ENCODE data around the gene MEIS1.

The MEIS1 gene

DNA sequence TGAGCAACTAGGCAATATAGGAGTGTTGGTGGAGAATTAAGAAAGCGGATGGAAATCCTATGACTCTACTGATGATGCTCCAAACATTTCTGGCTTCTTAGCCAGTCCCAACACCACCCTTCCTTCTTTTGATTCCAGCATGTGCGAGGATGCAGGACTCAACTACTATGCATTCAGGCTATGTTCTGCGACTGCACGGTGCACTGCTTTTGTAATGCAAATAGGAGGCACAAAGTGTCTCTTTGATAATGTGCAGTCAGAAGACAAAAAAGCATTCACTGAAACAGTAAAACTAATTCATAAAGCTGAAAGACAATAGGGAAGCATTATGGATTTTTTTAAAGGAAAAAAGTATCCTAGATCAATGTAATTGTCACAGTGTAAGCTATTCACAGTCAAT, 106.7 kb downstream of the MEIS1 start:
- no peak for DNase-seq

DNA sequence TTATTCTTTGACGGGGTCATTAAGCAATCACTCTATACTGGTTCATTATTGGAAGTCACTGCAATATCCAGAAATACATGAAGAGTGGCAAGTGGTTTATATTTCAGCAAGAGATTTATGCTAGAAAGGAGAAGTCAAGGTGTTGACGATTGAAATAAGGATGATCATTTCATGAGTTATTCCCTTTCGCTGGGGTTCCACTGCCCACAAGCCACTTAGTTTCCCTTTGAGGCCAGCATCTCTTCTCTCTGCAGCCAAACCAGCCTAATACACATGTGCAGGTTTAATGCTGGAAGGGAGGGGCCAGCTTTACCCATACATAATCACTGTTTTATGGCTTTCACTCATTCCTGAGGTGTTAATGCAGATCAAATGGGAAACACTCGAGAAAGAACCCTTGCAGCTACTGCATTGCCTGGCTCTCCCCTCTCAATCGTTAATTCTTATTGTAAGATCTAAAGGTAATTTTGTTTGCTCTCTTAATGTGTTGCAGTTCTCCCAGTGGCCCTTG, 108.4 kb downstream of the MEIS1 start:
- no peak for DNase-seq

DNA sequence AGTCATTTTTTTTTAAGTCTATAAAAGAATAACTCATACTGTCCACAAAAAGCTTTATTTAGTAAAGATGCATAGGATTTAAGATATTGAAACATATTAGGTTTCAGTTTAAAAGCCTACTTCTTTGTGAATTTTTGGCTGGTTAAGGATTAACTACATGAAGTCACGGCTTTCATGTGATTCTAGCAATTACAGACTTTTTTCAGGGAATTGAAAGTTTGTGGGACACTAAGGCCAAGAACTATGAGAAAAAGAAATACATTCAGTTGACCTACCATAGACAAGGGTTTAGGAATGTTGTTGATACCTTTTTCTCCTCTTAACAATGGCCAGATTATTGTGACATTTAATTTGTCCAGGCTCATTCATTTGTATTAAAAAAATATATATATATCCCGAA, 109.3 kb downstream of the MEIS1 start:
- DNase-seq: no peak

DNA sequence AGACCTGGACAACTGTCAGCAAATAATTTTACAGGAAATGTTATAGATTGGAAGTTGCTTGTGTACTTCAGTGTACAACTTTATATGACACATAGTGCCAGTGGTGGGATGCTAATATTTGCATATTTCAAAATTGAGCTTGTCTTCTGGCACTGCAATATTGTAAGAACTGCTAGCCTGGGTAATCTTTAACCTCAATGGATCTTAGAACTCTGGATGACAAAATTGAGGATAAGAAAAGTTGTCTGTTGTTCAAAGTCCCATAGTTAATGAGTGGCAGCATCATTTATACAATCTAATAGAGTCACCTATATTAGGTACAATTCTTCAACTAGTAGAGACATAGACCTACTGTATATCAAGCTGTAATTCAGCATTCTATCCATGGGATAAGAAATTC, 110.3 kb downstream of the MEIS1 start:
- DNase-seq: no peak

DNA sequence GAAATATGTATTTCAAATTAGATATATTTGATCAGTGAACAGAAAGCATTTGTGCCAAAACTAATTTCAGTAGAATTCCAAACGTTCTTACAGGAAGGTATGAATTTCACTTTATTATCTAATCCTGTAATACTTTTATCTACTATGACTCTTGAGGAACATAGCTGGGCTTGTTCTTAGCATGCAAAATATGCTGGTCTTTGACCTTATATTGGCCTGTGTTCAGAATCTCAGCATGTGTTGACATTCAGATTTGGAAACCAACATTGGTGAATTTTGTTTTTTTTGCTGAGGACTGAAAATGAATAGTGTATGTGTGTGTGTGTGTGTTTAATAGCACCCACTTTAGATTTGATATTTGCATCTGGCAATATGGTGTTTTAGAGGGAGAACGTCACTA, 112.2 kb downstream of the MEIS1 start:
- no peak for DNase-seq

DNA sequence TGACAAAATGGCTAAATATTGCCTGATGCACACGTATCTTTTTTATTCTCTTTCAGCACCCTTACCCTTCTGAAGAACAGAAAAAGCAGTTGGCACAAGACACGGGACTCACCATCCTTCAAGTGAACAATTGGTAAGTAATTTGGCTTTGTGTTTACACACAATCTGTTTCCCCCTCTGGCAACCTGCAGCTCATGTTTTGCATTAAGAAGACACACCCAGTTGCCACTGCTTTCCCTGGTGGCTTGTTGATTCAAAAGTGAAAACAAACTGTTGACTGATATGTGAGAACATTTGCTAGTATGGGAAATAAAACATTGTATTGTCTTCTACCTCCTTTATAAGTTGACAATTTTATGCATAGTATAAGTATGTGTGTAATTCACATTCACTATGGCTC, 113.0 kb downstream of the MEIS1 start:
- no peak for DNase-seq

DNA sequence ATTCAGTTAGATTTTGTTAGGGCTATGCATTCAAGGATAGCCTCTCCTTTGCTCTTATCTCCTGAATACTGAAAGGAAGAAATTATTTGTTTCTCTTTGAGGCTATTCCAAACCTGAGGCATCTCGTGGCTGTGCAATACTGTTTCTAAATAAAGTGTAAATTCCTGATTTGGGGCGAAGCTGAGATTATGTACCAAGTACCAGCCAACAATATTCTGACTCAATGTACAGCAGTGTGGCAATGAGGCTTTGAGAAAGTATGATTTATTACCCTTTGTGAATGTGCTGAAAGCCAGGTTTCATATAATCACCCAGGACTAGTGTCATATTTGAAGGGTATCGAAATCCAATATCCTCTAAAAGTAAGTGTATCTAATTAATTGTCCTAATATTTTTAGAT, 113.5 kb downstream of the MEIS1 start:
- no peak for DNase-seq

DNA sequence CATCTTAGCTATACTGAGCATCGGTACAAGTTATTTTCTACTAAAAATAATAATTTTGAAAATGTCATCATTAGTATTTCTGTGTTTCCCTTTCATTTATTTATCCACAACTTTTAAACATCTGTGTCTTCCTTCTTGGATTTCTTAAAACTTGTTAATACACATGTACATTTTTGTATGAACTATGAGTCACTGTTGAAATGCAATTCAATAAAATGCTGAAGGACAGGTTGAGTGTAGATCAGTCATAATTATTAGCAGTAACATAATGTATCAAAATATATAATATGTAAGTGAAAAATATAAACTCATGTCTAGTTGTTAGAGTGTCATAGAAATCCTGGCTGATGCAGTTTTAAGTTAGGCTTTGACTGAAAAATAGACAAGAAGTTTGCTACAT, 115.9 kb downstream of the MEIS1 start:
- DNase-seq: no peak

DNA sequence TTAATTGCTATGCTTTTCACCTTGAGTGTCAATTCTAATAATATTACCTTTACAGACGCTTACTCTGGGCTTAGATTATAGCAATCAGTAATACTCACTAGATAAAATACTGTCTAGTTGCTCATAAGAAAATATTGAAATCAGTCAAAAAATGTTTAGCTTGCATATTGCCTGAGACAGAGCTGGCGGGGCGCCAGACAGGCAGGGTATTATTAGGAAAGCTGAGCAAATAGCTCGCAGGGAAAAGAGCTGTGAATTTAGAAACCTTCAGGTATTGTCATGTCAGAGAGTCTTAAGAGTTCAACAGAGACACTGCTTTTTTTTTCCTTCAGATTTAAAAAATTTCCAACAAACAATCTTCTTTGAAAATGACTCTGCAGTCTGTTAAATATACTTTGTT, 118.4 kb downstream of the MEIS1 start:
- DNase-seq: no peak

DNA sequence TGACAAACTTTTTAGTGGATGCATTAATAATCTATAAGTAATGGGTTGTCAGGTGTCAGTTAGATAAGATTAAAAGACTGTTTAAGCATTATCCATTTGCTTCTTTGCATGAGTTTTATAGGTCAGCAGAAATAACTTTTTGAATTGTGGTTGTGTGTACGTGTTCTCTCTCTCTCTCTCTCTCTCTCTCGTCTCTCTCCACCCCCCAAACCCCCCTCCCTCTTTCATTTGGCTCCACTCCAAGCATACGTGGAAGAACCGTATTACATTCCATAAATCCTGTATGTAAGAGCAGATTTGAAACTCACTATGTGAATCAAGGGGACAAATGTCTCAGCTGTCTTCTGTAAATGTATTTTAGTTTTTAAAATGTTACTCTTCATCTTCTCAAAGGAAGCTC, 120.2 kb downstream of the MEIS1 start:
- DNase-seq: no peak

DNA sequence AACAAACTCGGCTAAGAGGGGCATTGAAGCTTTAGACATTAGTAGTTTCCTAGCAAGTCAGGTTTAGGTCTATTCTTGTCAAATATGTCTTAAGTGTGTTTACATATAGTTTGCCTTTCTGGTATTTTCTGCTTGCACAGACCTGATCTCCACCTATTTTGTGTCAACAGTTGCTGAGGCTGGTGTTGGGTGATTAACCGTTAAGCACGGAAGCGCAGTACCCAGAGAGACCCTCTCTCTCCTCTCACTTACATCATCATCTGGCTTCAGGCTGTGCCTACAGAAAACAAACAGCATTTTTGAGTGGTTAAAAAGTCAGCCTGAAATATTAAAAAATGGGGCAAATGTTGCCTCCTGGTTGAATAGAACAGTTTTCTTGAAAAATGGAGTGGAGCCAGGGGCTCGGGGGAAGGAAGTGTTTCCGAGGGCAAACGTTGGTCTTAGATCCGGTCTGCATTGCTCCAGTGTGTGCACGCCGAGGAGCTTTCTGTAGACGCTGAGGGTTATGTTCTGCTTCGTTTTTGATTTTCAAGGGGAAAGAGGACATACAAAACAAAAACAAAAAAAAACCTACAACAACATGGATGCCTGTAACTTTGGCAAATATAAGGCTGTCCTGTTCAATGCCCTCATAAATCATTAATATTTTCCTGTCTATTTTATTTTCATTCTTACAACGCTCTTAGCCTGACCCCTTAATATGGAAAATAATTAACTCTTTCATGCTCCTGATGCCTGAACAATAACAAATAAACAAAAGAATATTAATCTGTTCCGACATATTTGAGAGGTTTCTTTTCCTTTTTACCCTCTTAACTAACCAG, 120.8 kb downstream of the MEIS1 start:
- no peak for DNase-seq

DNA sequence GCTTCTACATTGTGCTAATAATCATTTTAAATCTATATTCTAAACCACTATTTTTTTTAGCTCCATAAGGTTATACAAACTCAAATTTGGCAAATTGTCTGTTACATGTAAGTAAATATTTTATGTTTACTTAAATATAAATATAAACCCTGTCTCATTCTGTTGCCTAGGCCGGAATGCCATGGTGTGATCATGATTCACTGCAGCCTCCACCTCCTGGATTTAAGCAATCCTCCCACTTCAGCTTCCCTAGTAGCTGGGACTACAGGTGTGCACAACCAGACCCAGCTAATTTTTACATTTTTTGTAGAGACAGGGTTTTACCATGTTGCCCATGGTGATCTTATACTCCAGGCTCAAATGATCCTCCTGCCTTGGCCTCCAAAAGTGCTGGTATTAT, 124.7 kb downstream of the MEIS1 start:
- no peak for DNase-seq

DNA sequence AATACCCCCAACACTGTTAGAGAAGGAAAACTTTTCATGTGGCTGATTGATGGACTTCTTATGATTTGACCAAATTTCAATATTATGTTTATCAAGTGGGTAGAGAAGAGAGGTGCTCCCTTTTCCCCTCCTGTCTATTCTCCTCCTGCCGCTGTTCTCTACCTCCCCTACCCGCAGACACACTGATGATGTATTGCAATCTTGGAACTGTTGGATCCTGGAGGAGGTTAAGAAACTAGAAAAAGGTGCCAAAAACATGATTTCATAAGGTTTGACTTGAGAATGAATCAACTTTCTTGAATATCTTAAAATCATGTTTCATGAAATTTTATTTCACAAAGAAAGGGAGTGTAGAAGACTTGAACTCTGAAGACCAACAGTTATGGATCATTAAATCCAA, 125.8 kb downstream of the MEIS1 start:
- no peak for DNase-seq

DNA sequence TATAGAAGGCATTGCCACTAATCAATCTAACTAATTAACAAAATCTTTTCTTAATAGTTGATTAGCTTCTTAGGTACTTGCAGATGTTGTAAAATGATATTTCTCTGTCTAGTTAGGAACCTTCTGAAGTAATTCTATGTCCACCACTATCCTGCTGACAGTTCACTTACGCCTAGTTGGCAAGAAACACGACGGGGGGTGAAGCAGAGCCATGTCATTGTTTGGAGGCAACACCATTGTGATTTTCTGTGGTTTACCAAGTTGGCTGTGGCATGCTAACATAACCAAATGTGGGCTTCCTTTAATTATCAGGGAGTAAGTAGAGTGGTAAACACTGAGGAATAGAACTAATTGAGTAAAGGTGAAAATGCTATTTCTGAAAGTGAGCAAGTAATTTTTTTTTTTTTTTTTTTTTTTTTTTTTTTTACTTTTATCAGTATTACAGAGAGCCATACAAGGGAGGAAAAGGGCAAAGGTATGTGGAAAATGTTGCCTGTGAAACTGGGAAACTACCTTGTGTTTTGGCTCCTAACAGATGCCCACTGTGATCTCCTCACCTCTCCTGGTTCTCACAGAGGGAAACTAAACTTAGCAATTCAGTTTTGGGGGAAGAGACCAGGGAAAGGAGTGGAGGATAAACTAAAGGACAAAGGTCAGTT, 126.8 kb downstream of the MEIS1 start:
- no peak for DNase-seq

DNA sequence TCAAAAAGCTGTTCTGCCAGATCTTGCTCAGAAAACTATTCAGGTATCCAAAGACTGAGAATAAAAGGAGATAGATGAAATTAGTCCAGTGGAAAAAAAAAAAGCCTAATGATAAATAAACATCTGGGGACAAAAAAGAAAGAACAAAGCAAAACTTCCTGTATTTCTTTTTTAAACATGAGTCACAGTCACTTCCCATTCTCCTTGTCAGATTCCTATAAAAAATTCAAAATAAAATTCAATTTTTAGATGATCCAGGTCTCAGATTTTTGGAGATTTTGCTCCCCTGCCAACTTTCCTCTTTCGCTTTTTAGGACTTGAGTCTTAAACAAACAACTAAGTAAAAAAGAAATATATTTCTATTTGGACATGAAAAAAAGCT, 127.4 kb downstream of the MEIS1 start:
- no peak for DNase-seq

DNA sequence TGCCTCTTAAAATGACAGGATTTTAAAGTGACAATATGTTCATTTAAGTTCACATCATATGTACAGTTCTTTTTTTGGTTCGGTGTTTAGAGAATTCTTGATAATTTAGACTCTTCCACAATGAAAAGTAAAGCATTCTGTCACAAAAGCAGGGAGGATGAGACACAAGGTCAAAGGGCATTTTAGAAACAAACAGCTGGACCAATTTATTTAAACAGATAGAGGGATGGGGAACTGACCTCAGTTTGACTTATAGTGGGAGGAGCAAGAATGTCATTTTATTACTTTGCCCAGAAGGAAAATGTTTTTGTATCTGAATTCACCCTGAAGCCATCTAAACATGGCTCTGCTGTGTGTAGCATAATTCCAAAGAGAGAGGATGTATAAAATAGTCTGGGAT, 128.5 kb downstream of the MEIS1 start:
- no peak for DNase-seq

DNA sequence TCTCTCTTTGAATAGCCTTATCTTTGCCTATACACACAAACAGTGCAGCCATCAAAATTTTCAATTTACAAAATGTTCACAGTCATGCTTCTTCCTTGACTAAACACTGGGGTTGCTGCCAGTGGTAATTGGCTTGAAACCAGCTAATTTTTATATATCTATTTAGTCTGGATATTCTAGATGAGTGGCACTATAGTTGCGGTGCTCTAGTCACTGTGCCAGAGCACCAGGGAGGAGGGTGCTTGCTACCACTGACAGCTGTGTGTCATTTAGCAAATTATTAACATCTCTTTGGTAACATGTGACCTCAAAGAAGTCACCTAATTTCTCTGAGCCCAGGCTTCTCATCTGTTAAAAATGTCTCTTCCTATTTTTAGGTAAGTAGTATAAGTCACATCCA, 130.4 kb downstream of the MEIS1 start:
- DNase-seq: no peak

DNA sequence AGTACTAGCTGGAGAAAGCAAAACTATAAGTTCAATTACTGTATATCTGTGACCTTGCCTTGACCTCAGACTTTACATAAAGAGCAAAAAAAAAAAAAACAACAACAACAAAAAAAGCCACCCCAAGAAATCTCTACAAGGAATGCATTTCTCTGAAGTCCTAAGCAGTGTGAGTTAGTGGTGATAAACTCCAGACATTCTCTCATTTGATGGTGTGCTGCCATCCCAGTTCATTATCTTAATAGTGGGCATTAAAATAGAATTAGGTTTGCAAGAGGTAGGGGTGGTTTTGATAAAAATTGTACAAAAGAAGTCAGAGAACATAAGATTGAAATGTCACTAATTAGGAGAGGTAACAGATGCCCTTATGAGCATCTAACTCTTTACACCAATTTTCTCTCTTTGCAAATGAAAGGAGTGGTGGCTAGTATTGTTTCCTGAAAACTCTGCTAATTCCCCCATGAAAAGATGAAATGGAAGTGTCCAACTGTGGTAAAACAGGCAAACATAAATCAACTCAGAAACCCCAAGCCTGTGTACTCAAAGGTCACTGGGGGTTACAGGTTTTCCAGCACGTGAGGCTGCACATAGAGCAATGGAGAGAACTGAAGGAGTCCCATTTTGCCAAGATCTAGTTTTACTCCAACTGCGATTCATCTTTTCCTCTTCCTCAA, 131.9 kb downstream of the MEIS1 start:
- DNase-seq: no peak

DNA sequence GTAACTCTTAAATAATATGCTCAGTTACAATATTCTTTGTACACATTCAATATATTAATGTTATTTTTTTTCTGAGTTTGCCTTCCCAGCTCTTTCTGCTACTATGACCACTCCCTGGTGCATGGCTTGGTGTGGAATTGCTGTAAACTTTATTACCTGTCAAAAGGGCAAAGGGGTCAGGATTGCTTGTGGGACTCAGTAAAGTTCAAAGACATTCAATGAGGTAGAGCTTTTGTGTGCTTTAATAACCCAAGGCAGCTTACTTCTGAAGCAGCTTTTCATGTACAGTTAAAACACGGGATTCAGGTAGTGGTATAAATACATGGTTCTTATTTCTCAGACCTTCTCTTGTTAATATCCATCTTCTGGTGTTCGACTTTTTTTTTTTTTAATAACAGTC, 132.8 kb downstream of the MEIS1 start:
- no peak for DNase-seq

DNA sequence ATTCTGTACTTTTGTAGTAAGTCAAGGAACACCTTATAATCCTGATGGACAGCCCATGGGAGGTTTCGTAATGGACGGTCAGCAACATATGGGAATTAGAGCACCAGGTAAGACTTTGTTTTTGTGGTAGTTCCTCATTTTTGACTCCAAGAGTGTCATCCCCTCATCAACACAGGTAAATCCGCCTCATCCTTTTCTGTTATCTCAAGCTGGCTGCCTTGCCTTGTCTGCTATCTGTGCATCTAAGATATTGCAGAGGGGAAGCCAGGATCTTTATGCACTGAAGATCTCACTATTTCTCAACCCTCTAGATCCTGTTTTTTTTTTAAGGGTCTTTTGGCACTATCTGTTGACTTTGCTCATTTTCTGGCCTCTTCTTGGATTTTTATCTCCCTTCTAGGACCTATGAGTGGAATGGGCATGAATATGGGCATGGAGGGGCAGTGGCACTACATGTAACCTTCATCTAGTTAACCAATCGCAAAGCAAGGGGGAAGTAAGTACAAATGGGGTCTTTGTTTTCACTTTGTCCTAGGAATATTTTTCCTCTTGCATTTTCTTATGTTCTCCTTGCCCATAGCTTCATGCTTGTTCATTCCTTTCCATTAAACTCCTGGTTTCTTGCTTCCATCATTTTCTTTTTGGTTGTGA, 133.8 kb downstream of the MEIS1 start:
- no peak for DNase-seq

DNA sequence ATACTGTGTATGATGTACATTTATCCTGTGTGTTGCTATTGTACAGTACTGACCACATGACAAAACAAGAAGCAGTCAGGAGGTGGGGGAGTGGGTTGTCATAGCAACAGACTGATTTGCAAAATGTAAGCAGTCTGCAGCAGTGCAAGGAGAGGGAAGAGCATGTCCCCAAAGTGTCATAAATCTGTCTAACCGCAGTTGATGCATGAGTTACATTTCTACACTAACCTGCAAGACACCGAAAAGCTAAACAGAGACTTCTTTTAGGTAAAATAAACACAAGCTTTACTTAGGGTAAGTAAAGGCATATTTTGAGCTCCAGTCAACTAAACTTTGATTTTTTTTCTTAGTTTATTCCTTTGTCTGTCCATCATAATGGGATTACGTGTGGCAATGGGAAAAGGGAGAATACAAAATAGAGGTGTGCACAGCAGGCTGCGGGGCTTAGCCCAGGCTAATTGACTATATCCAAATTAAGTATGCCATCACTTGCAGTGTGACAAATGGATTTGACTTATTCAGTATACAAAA, 134.5 kb downstream of the MEIS1 start:
- DNase-seq: no peak

DNA sequence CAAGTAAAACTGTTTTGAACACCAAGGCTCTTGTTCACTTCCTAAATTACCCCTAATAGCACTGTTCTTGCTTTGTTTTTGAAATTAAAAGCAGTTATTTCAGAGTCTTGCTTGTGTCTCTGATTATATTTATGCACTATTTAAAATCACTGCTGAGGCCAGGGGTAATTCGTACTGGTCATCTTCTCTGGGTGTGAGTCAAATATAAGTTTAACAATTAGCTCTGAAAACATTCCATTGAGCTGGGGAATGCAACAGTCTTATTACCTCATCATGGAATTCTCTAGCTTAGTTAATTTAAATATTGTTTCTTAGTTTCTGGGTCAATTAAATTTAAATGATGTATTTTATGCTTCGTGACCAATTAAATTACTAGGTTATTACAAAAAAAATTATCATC, 135.0 kb downstream of the MEIS1 start:
- no peak for DNase-seq

DNA sequence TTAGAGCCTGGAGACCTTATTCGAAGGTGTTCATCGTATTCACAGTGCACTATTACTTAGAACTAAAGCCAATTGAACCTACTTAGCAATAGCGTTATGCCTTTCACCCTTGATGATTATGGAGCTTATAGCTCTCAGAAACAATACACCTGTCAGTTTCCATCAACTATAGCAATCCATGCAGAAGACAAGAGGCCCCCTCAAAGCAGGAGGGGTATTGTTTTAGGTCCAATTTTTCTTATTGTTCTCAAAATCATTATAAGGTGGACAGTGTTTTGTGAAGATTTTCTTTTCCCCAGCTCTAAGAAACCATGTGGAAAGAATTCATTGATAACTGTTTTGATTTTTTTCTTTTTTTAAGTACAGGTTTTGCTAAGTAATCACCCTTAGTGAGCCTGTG, 135.5 kb downstream of the MEIS1 start:
- no peak for DNase-seq

All from activated CD4-positive, alpha-beta T cell treated with anti-CD3 and anti-CD28 coated beads, Interleukin-2, amount 50 U/mL, for 4 hours (primary cell).